Measurements from ENCODE around the gene SPPL2B.

Gene SPPL2B

GRCh38 chr19:2355168-2356035, 26.9 kb downstream of the SPPL2B start:
- no peak for DNase-seq (ENCODE audit: low read depth, low spot score)

DNA sequence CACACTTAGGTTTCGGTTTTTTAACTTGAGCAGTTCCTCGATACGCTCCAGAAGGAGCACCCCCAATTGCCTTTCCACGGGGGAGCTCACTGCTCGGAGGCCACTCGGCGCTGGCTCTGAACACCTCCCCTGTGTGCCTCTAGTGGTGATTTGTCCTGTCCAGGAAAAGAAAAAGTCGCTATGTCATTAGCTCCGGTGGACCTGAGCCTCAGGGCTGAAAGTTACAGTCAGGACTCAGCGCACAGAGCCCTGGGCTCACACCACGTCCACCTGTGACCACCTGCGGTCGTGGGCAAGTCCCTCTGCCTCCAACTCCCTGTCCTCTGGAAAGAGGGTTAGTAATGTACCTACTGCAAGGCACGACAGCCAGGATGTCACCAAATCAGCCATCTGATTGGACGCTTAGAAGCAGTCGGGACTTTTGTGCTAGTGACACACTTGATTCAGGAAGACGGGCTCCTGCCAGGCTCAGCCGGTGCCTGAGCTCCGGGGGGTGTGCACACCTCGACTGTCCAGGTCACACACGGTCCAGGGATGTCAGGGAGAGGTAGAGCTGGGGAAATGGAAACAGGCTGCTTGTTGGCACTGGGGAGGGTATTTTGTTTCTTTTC, 27.7 kb downstream of the SPPL2B start:
- DNase-seq (ENCODE audit: low read depth, low spot score) = no peak

GRCh38 chr19:2357279-2358206, 29.1 kb downstream of the SPPL2B start:
- DNase-seq (ENCODE audit: low read depth, low spot score) = no peak

- no peak for DNase-seq (ENCODE audit: low read depth, low spot score)
Observed at GRCh38 chr19:2358548-2359173, 30.2 kb downstream of the SPPL2B start.

- no peak for DNase-seq (ENCODE audit: low read depth, low spot score)
Observed at GRCh38 chr19:2359992-2360685, 31.7 kb downstream of the SPPL2B start, which contains the start of gene TMPRSS9. TSS of gene TMPRSS9 (plus strand) at chr19:2360265. CDS start at chr19:2389786, 29,521 bp downstream.

DNA sequence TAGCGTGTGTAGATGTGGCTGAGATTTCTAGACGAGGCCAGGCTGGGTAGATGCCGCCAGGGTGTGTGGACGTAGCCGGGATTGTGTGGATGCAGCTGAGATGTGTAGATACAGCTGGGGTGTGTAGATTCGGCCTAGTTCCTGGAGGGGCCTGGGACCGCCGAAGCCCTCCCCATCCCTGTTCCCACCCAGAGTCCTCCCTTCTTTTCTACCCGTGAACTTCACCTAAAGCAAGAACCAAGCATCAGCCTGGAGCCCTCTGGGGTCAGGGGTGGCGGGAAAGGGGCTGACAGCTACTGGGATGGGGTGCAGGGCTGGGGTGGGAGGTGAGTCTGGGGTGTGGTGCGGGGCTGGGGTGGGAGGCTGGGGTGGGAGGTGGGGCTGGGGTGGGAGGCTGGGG, 32.3 kb downstream of the SPPL2B start:
- no peak for DNase-seq (ENCODE audit: low read depth, low spot score)

DNA sequence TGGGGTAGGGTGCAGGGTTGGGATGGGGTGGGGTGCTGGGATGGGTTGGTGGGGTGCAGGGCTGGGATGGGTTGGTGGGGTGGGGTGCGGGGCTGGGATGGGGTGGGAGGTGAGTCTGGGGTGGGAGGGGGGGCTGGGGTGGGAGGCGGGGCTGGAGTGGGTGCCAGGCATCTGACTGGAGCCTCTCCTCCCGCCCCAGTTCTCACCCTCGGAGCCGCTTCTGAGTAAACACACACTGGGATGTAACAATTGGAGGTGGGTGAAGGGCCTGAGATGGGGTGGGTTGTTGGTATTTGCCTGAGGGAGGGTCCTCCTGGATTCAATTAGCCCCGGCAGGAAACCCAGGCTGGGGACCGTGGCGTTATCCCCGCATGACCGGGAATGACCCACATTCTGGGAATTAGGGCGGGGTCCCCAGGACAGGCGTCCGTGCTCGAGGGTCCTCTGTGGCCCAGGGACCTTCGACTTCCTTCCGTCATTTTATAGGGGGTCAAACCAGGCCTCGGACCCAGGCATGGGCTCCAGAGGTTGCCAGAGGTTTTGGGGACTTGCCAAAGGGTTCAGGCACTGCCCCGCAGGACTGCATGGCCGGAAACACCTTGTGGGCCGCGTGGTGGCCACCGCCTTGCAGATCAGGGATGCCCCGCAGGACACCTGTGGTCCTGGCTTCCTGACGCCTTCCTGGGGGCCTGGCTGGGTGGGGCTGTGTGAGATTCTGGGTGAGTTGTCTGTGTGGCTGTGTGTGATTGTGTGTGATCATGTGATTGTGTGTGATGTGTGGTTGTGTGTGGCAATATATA, 33.0 kb downstream of the SPPL2B start:
- no peak for DNase-seq (ENCODE audit: low read depth, low spot score)

GRCh38 chr19:2362046-2362969, 33.8 kb downstream of the SPPL2B start:
- no peak for DNase-seq (ENCODE audit: low read depth, low spot score)

- no peak for DNase-seq (ENCODE audit: low read depth, low spot score)
Observed at GRCh38 chr19:2362970-2363300, 34.5 kb downstream of the SPPL2B start.

GRCh38 chr19:2363419-2363818, 34.9 kb downstream of the SPPL2B start:
- no peak for DNase-seq (ENCODE audit: low read depth, low spot score)

DNA sequence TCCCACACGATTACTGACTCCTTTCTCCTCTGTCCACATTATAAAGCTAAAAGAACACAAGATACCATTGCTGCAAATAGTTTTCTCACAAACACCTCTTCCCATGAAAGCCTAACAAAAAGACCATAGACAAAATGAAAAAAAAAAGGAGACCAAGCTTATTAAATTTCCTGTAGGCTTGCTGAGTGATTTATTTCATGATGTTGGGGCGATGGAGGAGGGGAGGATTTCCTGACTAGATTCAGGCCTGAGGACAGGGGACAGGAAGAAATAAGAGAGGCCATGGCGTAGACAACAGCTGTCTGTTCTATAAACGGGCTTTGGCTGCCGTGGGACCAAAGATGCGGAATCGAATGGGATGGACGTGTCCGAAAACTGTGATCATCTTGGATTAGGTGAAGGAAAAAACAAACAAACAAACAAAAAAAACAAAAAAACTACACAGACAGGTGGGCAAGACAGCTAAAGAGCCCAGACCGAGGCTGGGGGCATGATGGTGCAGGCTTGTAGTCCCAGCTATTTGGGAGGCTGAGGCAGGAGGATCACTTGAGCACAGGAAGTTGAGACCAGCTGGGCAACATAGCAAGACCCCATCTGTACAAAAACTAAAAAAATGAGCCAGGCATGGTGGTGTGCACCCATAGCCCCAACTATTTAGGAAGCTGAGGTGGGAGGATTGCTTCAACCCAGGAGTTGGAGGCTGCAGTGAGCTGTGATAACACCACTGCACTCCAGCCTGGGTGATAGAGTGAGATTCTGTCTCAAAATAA, 36.9 kb downstream of the SPPL2B start:
- DNase-seq (ENCODE audit: low read depth, low spot score) = no peak

DNA sequence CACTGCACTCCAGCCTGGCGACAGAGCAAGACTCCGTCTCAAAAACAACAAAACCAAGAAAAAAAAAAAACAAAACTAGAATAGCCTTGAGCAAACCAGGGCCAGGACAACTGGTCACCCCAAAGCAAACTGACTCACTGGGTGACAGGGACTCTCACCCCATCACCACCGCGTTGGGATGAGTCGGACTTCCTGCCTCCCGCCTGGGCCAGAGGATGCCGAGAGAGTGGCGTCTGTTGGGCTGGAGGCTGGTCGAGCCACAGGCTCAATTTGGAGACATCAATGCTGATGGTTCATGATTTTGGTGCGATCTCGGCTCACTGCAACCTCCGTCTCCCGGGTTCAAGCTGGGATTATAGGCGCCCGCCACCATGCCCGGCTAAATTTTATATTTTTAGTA, 43.2 kb downstream of the SPPL2B start:
- DNase-seq (ENCODE audit: low read depth, low spot score) = no peak

DNA sequence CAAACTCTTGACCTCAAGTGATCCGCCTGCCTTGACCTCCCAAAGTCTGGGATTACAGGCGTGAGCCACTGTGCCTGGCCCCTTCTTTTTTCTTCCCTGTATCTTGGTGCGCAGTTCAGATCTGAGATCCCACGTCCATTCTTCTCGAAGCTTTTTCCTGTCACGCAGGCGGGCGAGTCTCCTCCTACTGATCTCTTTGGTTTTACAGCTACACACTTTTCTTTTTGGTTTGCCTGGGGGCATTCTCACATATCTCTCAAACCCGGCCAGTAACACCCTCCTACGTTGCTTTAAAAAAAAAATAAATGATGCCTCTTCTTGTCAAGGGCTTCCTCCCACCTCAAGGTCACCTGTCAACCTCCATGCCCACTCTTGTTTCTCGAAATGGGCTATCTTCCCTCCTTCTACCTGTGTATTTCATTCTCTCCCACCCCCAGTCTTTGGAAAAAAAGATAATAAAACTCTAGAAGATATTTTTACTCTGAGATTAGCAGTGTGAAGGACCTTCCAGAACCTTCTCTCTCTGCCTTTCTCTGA, 43.7 kb downstream of the SPPL2B start:
- DNase-seq (ENCODE audit: low read depth, low spot score) = no peak

GRCh38 chr19:2374808-2375207, 46.3 kb downstream of the SPPL2B start:
- no peak for DNase-seq (ENCODE audit: low read depth, low spot score)

- DNase-seq (ENCODE audit: low read depth, low spot score) = no peak
Observed at GRCh38 chr19:2375353-2376121, 47.1 kb downstream of the SPPL2B start.

DNA sequence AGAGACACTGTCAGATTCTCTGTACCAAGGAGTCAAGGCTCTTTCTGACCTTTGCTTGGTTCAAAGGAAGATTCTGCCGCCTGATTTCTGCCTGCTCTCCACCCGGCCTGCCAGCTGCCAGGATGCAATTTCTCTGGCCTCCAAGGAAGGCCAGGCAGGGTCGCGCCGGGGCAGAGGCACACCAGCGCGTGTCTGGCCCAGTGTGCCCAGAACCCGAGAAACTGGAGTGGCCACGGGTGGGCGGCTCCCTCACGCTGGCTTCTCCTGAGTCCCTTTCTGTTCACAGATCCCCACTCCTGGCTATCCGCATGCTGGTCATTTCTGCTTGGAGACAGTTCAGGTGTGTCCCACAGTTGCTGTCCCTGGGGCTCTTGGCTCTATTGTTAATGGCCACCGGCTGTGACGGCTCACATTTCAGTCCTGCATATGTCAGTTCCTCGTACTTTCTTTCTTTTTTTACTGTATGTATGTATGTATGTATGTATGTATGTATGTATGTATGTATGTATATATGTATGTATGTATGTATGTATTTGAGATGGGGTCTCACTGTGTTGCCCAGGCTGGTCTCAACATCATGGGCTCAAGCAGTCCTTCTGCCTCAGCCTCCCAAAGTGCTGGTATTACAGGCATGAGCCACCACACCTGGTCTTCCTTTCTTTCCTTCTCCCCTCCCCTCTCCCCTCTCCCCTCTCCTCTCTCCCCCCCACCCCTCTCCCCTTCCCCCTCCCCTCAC, 48.5 kb downstream of the SPPL2B start:
- DNase-seq (ENCODE audit: low read depth, low spot score) = no peak

- DNase-seq (ENCODE audit: low read depth, low spot score) = no peak
Observed at GRCh38 chr19:2380567-2380966, 52.1 kb downstream of the SPPL2B start.
